OCI-LY7 (cell line): ENCODE data around the gene DNMT3A. TPM values are rescaled to one million over a fixed set of nuclear protein-coding genes. Genes with fewer than 3 reads are reported as not detected.

Source experiments
- BruUV-seq: library from RNA; stranded (reverse); fragments of 400-500 nt; replicated peaks from 2 replicates; lab custom pipeline; 2021; lab: Mats Ljungman, UMichigan
- CTCF ChIA-PET: fragments of 300-600 bp; sonication (Branson Sonifier 250); formaldehyde crosslinking; loops from one replicate; lab custom pipeline; 2022; ENCODE audit warnings: antibody characterized with exemption; ENCODE audit not compliant: unreplicated experiment; lab: Charles Lee
- POLR2A ChIA-PET: fragments of 300-600 bp; sonication (Branson Sonifier 250); formaldehyde crosslinking; loops from one replicate; lab custom pipeline; 2022; ENCODE audit warnings: antibody characterized with exemption; lab: Charles Lee
- DNase-seq: peaks from one replicate; pipeline ENCODE4 v3.0.0-alpha.2; 2015; ENCODE audit warnings: low spot score
- H2AFZ ChIP-seq: fragments of 200-600 bp; sonication (generic), shearing (Covaris generic); 2 replicates; pipeline ENCODE4 v1.6.1; 2014; ENCODE audit warnings: mild to moderate bottlenecking, antibody characterized with exemption, low read length, moderate library complexity
- H3K27ac ChIP-seq: fragments of 200-600 bp; sonication (generic); 2 replicates; pipeline ENCODE4 v1.5.1; 2014; ENCODE audit warnings: mixed run types, low read depth, mild to moderate bottlenecking, moderate library complexity, low read length, inconsistent platforms; ENCODE audit not compliant: poor library complexity, severe bottlenecking
- H3K36me3 ChIP-seq: fragments of 200-600 bp; sonication (generic); 2 replicates; pipeline ENCODE4 v1.6.1; 2014; ENCODE audit warnings: mild to moderate bottlenecking, antibody characterized with exemption, low read length, moderate library complexity, mixed read lengths; ENCODE audit not compliant: insufficient read depth
- H3K4me1 ChIP-seq: fragments of 200-600 bp; sonication (generic); 2 replicates; pipeline ENCODE4 v1.5.1; 2014; ENCODE audit warnings: mild to moderate bottlenecking, low read length; ENCODE audit not compliant: insufficient read depth, poor library complexity, severe bottlenecking
- H3K4me2 ChIP-seq: fragments of 200-600 bp; sonication (generic); 2 replicates; pipeline ENCODE4 v1.6.1; 2014; ENCODE audit warnings: mild to moderate bottlenecking, low read length
- H3K4me3 ChIP-seq: fragments of 200-600 bp; sonication (generic); 2 replicates; pipeline ENCODE4 v1.5.1; 2014; ENCODE audit warnings: mild to moderate bottlenecking, low read depth, low read length; ENCODE audit not compliant: poor library complexity, severe bottlenecking
- H3K79me2 ChIP-seq: fragments of 200-600 bp; sonication (generic); 2 replicates; pipeline ENCODE4 v1.6.1; 2016; ENCODE audit warnings: low read depth, mild to moderate bottlenecking, low read length, moderate library complexity, mixed read lengths; ENCODE audit not compliant: insufficient read depth
- H3K9me2 ChIP-seq: fragments of 200-600 bp; sonication (generic); 2 replicates; pipeline ENCODE4 v1.6.1; 2016; ENCODE audit warnings: mild to moderate bottlenecking, low read length, mixed read lengths; ENCODE audit not compliant: insufficient read depth
- H3K9me3 ChIP-seq: fragments of 200-600 bp; sonication (generic); 2 replicates; pipeline ENCODE4 v1.6.1; 2014; ENCODE audit warnings: mild to moderate bottlenecking, mixed run types, low read length, mixed read lengths
- H4K20me1 ChIP-seq: fragments of 200-600 bp; sonication (generic); 2 replicates; pipeline ENCODE4 v1.6.1; 2014; ENCODE audit warnings: mild to moderate bottlenecking, antibody characterized with exemption, low read length, moderate library complexity, mixed read lengths; ENCODE audit not compliant: insufficient read depth
- CTCF ChIP-seq: fragments of 200-600 bp; sonication (generic); conservative IDR thresholded peaks from 2 replicates; pipeline ENCODE4 v1.5.1; 2014; ENCODE audit warnings: mild to moderate bottlenecking, antibody characterized with exemption, low read length, moderate library complexity, mixed read lengths
- EZH2phosphoT487 ChIP-seq: fragments of 200-600 bp; sonication (generic); IDR thresholded peaks from 2 replicates; pipeline ENCODE4 v1.6.1; 2018; ENCODE audit warnings: low read depth, borderline replicate concordance, mild to moderate bottlenecking, mixed run types, antibody characterized with exemption, low read length, moderate library complexity, mixed read lengths
- intact Hi-C: fragments of 100-400 bp; cut with micrococcal nuclease; formaldehyde crosslinking; loops from one replicate; pipeline ENCODE4 v1.10.0; 2022; ENCODE audit not compliant: unreplicated experiment
- total RNA-seq, 2 experiments: library from RNA; depleted of rRNA in 1 of 2; stranded (reverse); fragments of >200 nt in 1 of 2; shearing (Covaris generic) in 1 of 2; gene quantifications; 2 replicates each; pipeline ENCODE4 v1.2.3, GENCODE V29; 2014 to 2022

The DNMT3A gene
- total RNA-seq, 2 experiments from 2014 or later, result 2.8 to 7.3 TPM

- peaks cover 35% of the 10 kb centered on the region for H3K4me1 ChIP-seq
- no peak overlapping the region for H2AFZ ChIP-seq
- ChIA-PET CTCF (no interaction called here), POLR2A (interaction anchor here (1.6 kb wide), 1 partner anchor 10 kb away, joined by 6 read pairs; no protein-coding TSS in a partner anchor)
- TF ChIP-seq EZH2phosphoT487 (no peak), CTCF (no peak)
- H3K4me2 ChIP-seq, result no peak overlapping the region
- H3K79me2 ChIP-seq, result no peaks in the 10 kb centered on the region
- intact Hi-C loops, result no loop called here
- no peak overlapping the region for H3K27ac ChIP-seq
- no peaks in the 10 kb centered on the region for H3K36me3 ChIP-seq
- no peaks in the 10 kb centered on the region for H3K9me3 ChIP-seq
- H3K9me2 ChIP-seq, result no peaks in the 10 kb centered on the region
- H3K4me3 ChIP-seq, result no peak overlapping the region
- no peaks in the 10 kb centered on the region for H4K20me1 ChIP-seq
- DNase-seq, result no peak
- no TSS peak for BruUV-seq
These were observed 60.2 kb downstream of the DNMT3A start for GRCh38 chr2:25281522-25281921.

GRCh38 chr2:25280051-25280687, 61.6 kb downstream of the DNMT3A start:
- no peak overlapping the region for H3K4me3 ChIP-seq
- H3K9me2 ChIP-seq, result no peaks in the 10 kb centered on the region
- no peak for DNase-seq
- BruUV-seq, result no TSS peak
- intact Hi-C loops, result no loop called here
- ChIA-PET CTCF (interaction anchor here (1.2 kb wide), 1 partner anchor 121 kb away, joined by 3 read pairs; no protein-coding TSS in a partner anchor), POLR2A (interaction anchor here (1.6 kb wide), 1 partner anchor 11 kb away, joined by 6 read pairs; no protein-coding TSS in a partner anchor)
- H3K79me2 ChIP-seq, result no peaks in the 10 kb centered on the region
- no peaks in the 10 kb centered on the region for H3K9me3 ChIP-seq
- H4K20me1 ChIP-seq, result no peaks in the 10 kb centered on the region
- no peak overlapping the region for H3K4me2 ChIP-seq
- no peak overlapping the region for H3K27ac ChIP-seq
- H3K4me1 ChIP-seq, result peaks cover 22% of the 10 kb centered on the region
- H2AFZ ChIP-seq, result no peak overlapping the region
- no peaks in the 10 kb centered on the region for H3K36me3 ChIP-seq
- TF ChIP-seq CTCF, result no peak
- TF ChIP-seq EZH2phosphoT487, result no peak

- H3K9me3 ChIP-seq, result no peaks in the 10 kb centered on the region
- H2AFZ ChIP-seq, result peak overlapping the region; percentile 30
- no peaks in the 10 kb centered on the region for H4K20me1 ChIP-seq
- H3K79me2 ChIP-seq, result no peaks in the 10 kb centered on the region
- peak overlapping the region; percentile 19 for H3K4me3 ChIP-seq
- H3K4me2 ChIP-seq, result peak overlapping the region; percentile 63
- no peaks in the 10 kb centered on the region for H3K9me2 ChIP-seq
- TF ChIP-seq EZH2phosphoT487 (no peak), CTCF (no peak)
- ChIA-PET CTCF (interaction anchor here (1.2 kb wide), 1 partner anchor 122 kb away, joined by 3 read pairs; no protein-coding TSS in a partner anchor), POLR2A (interaction anchor here (0.6 kb wide), 1 partner anchor 132 kb away, joined by 3 read pairs; no protein-coding TSS in a partner anchor)
- BruUV-seq, result no TSS peak
- no peaks in the 10 kb centered on the region for H3K36me3 ChIP-seq
- peak; percentile 80 for DNase-seq
- peaks cover 22% of the 10 kb centered on the region for H3K4me1 ChIP-seq
- intact Hi-C loops, result no loop called here
- no peak overlapping the region for H3K27ac ChIP-seq
These were observed 62.6 kb downstream of the DNMT3A start for GRCh38 chr2:25279091-25279651.
